Stimulated activated effector memory CD8-positive, alpha-beta T cell treated with anti-CD3 and anti-CD28 coated beads, Interleukin-12 subunit alpha, Interleukin-12 subunit beta, amount 100 ng/mL, for 72 hours (primary cell): Measurements from ENCODE around the gene MAN1C1.

Source experiments
- ATAC-seq: fragments of 150-1000 bp; cut with Tn5 transposase; 2 replicates; pipeline ENCODE4 v1.10.0; 2021
- DNase-seq, 2 donors: peaks; one replicate each; pipeline ENCODE4 v3.0.0; 2021 to 2022; ENCODE audit warnings: low spot score in 2 of 2
- H3K27ac Mint-ChIP-seq: one replicate; pipeline ENCODE4 v1.8.0; 2022; ENCODE audit warnings: mild to moderate bottlenecking, mixed read lengths
- H3K36me3 Mint-ChIP-seq: one replicate; pipeline ENCODE4 v1.8.0; 2022; ENCODE audit warnings: mild to moderate bottlenecking, mixed read lengths
- H3K4me1 Mint-ChIP-seq: one replicate; pipeline ENCODE4 v1.8.0; 2022; ENCODE audit warnings: mixed read lengths
- H3K4me3 Mint-ChIP-seq: one replicate; pipeline ENCODE4 v1.8.0; 2022; ENCODE audit warnings: mild to moderate bottlenecking, mixed read lengths
- H3K9me3 Mint-ChIP-seq: one replicate; pipeline ENCODE4 v1.8.0; 2022; ENCODE audit warnings: mixed read lengths

MAN1C1 gene

DNA sequence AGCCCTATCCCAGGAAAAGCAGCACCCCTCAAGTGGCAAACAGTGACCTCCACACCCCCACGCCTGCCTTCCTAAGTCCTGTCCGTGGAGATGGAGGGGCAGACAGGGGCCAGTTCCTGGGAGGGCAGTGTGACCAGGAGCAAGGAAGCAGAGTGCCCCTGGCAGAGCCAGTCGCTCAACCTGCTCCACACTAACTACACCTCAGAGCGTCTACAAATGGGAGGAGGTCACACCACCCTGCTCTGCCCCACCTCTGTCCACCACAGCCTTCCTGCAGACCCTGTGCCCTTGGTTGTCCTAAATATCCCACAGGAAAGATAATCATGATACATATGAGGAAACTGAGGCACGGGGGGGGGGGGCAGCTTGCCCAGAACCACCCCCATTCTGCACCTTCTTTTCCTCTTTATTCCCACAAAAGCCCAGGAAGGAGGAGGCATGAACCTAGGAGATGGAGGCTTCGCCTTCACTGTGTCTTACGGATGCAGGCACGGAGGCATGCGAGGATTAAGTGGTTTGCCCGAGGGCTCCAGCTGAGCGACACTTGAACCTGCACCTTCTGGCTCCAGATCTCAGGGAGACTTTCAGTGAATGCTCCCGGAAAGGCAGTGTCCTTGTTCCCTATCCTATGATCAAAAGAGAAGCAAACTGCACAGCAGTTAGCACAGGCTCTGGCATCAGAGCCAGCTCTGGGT lies 140.7 kb downstream of the MAN1C1 start:
- Mint-ChIP-seq H3K4me1 (peaks cover 8% of the 10 kb centered on the region), H3K36me3 (no peaks in the 10 kb centered on the region), H3K27ac (peak overlapping the region; percentile 48), H3K4me3 (no peak overlapping the region), H3K9me3 (no peaks in the 10 kb centered on the region)
- DNase-seq = no peak
- ATAC-seq = no peak

DNA sequence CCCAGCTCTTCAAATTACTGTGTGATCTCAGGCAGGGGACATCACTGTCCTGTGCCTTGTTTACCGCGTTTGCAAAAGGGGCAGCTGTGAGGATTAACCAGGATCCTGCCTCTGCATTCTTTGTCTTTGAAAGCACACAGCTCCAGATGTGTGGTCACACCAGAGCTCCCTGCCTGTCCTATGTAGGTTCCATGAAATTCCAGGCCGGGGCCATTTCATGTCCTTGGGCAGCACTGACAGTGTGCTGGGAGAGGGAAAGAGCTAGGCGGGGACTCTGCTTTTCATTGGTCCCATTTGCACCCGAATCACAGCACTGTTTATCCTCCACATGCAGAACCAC lies 141.2 kb downstream of the MAN1C1 start:
- no peaks in the 10 kb centered on the region for H3K9me3 Mint-ChIP-seq
- DNase-seq (no peak), ATAC-seq (no peak)
- H3K27ac Mint-ChIP-seq = peak overlapping the region; percentile 48
- peaks cover 8% of the 10 kb centered on the region for H3K4me1 Mint-ChIP-seq
- no peaks in the 10 kb centered on the region for H3K36me3 Mint-ChIP-seq
- no peak overlapping the region for H3K4me3 Mint-ChIP-seq

GRCh38 chr1:25758466-25759070 lies 142.0 kb downstream of the MAN1C1 start:
- Mint-ChIP-seq H3K4me3 (no peak overlapping the region), H3K27ac (no peak overlapping the region), H3K36me3 (no peaks in the 10 kb centered on the region), H3K9me3 (no peaks in the 10 kb centered on the region), H3K4me1 (peaks cover 8% of the 10 kb centered on the region)
- ATAC-seq (no peak), DNase-seq (no peak)

DNA sequence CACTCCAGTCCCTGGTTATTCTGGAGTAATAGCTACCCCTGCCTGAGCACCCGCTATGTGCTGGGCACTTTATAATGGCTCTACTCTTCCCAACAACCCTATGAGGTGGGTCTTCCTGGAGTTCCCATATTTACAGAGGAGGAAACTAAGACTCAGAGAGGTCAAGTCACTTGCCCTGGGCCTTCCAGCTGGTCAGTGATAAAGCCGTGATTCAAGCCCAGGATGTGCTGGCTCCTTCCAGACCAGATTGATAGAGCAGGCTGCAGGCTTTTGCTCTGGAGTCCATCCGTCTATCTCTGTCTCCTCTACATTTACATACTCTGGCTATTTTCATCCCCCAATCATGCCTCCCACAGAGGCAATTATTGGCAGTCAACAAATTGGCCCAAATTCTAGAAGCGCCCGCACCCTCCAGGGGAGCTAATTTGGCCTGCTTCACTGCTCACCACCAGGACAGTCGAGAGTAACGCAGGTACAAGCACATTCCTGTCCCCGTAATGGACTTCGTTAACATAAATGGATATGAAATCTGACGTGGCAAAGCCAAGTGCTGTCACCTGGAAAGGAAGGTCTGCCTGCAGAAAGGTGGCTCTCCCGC lies 143.6 kb downstream of the MAN1C1 start:
- ATAC-seq (no peak), DNase-seq (no peak)
- peaks cover 8% of the 10 kb centered on the region for H3K4me1 Mint-ChIP-seq
- H3K4me3 Mint-ChIP-seq = no peak overlapping the region
- H3K9me3 Mint-ChIP-seq = no peaks in the 10 kb centered on the region
- no peak overlapping the region for H3K27ac Mint-ChIP-seq
- no peaks in the 10 kb centered on the region for H3K36me3 Mint-ChIP-seq

DNA sequence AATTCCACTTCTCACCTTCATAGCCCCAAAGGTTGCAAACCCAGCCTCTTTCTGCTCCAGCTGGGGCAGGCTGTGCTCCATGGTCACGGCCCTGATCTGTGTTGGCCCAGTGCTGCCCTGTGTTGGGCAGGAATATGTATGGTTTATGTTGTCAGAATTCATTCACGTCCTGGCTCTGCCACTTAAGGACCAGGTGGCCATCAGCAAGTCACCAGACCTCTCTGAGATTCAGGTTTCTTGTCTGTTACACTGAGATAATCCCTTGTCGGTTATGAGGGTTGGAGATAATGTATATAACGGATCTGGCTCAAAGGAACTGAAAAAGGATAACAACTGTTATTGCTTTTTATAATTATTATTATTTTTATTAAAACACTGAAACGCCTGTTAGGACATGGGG lies 144.3 kb downstream of the MAN1C1 start:
- peaks cover 7% of the 10 kb centered on the region for H3K4me1 Mint-ChIP-seq
- ATAC-seq = no peak
- no peak overlapping the region for H3K27ac Mint-ChIP-seq
- H3K9me3 Mint-ChIP-seq = no peaks in the 10 kb centered on the region
- no peak overlapping the region for H3K4me3 Mint-ChIP-seq
- DNase-seq = no peak
- H3K36me3 Mint-ChIP-seq = no peaks in the 10 kb centered on the region

GRCh38 chr1:25763493-25763892 lies 146.9 kb downstream of the MAN1C1 start:
- Mint-ChIP-seq H3K36me3 (no peaks in the 10 kb centered on the region), H3K4me1 (peaks cover 3% of the 10 kb centered on the region), H3K9me3 (no peaks in the 10 kb centered on the region), H3K4me3 (no peak overlapping the region), H3K27ac (no peak overlapping the region)
- ATAC-seq (no peak), DNase-seq (no peak)

DNA sequence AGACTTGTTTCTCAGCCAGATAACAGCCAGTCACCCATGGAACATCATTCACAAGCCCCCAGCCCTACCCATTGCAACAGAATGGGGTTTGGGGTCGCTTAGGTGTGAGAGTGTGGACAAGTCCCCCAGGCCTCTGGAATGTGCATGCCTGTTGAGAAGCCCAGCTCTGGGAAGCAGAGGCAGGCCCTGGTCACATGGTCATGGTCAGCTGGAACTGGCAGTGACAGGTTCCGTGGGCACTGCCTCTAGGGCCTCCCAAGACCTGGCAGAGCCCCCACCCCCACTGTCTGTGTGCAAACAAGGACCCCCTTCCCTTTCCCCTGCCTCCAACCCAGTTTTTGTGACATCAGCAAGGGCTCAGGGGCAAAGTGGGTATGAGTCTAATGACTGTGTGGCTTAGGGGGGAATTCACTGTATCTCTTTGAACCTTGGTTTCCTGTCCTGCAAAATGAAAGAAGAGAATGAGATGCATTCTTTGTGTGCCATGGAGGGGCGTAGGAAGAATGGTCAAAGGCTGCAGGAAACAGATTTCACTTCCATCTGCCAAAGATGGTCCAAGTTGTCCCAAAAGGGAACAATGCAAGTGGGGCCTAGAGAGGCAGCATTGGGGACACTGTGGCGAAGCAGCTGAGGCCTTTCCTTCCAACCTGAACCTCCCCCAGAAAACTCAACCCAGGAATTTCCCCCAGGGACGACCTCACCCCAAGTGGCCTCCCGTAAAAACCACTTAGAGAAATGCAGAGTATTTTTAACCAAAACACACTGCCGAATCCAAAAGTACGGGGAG lies 148.7 kb downstream of the MAN1C1 start:
- H3K36me3 Mint-ChIP-seq = no peaks in the 10 kb centered on the region
- H3K9me3 Mint-ChIP-seq = no peaks in the 10 kb centered on the region

DNA sequence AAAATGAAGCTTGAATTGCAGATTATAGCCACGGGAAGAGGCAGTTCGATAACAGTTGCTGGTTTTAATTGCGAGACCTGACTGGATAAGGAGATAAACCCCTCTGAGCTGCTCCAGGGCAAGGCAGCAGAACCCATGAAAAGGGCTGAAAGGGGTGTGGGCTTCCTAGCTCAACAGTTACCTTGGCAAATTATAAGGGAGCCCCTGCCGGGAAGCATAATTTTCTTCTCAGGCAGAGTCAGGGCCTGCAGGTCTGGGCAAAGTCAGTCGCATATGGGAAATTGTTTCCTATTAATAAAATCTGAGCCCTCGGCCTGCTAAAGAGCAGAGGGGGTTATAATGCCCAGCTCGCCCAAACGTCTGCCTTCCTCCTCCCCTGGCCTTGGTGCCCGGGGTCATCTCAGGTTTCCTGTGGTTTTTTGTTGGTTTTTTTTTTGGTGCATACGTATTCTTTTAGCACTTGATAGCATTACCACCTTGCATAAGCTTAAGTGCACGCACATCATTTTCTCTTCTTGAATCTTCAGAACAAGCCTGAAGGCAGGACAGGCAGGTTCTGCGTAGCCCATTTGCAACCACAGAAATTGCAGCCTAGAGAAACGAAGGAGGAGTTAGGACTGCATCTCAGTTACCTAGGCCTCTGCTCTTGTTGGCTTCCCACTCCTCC lies 149.5 kb downstream of the MAN1C1 start:
- peaks cover 13% of the 10 kb centered on the region for H3K4me1 Mint-ChIP-seq
- ATAC-seq = no peak
- H3K4me3 Mint-ChIP-seq = no peak overlapping the region
- no peak overlapping the region for H3K27ac Mint-ChIP-seq
- DNase-seq = no peak
- H3K36me3 Mint-ChIP-seq = no peaks in the 10 kb centered on the region
- no peaks in the 10 kb centered on the region for H3K9me3 Mint-ChIP-seq

More for the DNA sequence above, 148.7 kb downstream of the MAN1C1 start:
- no peak for ATAC-seq
- H3K27ac Mint-ChIP-seq = no peak overlapping the region
- no peak overlapping the region for H3K4me3 Mint-ChIP-seq
- H3K4me1 Mint-ChIP-seq = peaks cover 13% of the 10 kb centered on the region
- DNase-seq = no peak

DNA sequence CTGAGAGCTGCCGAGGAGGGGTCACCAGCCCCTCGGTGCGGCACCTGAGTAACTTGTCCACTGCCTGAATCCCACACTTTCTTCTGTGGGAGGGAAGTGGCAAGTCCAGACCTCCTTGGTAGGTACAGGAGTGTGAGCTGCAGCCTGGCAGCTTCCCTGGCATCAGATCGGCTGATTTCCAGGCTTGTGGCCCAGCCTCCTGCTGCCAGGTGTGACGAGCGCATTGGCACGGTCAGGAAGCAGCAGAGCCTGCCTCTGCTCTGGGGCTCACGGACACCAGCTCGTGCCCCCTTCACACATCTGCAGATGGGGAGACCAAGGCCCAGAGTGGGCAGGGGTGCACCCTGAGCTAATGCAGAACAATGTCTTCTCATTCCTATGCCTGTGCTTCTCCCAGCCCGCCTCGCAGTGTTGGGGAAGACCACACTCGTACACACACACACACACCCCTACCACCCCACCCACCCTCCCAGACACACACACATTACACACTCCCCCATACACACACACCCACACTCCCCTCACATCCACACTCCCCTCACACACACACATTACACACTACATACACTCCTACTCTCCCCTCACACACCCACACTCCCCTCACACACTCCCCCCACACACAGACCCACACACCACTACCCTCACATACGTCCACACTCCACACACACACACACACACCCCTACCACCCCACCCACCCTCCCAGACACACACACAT lies 150.3 kb downstream of the MAN1C1 start:
- H3K4me1 Mint-ChIP-seq = peaks cover 13% of the 10 kb centered on the region
- peak overlapping the region; percentile 12 for H3K27ac Mint-ChIP-seq
- H3K36me3 Mint-ChIP-seq = no peaks in the 10 kb centered on the region
- ATAC-seq (no peak), DNase-seq (no peak)
- no peaks in the 10 kb centered on the region for H3K9me3 Mint-ChIP-seq
- no peak overlapping the region for H3K4me3 Mint-ChIP-seq

DNA sequence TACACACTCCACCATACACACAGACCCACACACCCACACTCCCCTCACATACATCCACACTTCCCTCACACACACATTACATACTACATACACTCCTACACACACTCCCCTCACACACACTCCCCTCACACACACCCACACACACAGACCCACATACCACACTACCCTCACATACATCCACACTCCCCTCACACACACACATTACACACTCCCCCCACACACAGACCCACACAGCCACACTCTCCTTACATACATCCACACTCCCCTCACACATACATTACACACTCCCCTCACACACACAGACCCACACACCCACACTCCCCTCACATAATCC lies 150.8 kb downstream of the MAN1C1 start:
- H3K36me3 Mint-ChIP-seq = no peaks in the 10 kb centered on the region
- ATAC-seq (no peak), DNase-seq (no peak)
- H3K9me3 Mint-ChIP-seq = no peaks in the 10 kb centered on the region
- H3K4me1 Mint-ChIP-seq = peaks cover 13% of the 10 kb centered on the region
- H3K27ac Mint-ChIP-seq = peak overlapping the region; percentile 12
- H3K4me3 Mint-ChIP-seq = no peak overlapping the region

DNA sequence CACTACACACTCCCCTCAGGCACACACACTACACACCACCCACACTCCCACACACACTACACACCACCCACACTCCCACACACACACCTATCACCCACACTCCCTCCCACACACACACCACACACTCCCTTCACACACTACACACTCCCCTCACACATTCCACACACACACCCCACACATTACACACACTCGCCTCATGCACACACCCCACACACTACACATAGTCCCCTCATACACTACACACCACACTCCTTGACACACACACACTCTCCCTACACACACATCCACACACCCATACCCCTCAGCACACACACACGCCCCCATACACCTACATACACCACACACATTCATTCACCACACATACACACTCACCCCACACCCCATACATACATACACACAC lies 152.4 kb downstream of the MAN1C1 start:
- Mint-ChIP-seq H3K36me3 (no peaks in the 10 kb centered on the region), H3K27ac (peak overlapping the region; percentile 0), H3K4me3 (no peak overlapping the region), H3K9me3 (no peaks in the 10 kb centered on the region), H3K4me1 (peaks cover 25% of the 10 kb centered on the region)
- DNase-seq (no peak), ATAC-seq (no peak)

GRCh38 chr1:25769625-25770383 lies 153.2 kb downstream of the MAN1C1 start:
- DNase-seq (no peak), ATAC-seq (no peak)
- Mint-ChIP-seq H3K9me3 (no peaks in the 10 kb centered on the region), H3K36me3 (no peaks in the 10 kb centered on the region), H3K27ac (no peak overlapping the region), H3K4me3 (no peak overlapping the region), H3K4me1 (peaks cover 33% of the 10 kb centered on the region)

DNA sequence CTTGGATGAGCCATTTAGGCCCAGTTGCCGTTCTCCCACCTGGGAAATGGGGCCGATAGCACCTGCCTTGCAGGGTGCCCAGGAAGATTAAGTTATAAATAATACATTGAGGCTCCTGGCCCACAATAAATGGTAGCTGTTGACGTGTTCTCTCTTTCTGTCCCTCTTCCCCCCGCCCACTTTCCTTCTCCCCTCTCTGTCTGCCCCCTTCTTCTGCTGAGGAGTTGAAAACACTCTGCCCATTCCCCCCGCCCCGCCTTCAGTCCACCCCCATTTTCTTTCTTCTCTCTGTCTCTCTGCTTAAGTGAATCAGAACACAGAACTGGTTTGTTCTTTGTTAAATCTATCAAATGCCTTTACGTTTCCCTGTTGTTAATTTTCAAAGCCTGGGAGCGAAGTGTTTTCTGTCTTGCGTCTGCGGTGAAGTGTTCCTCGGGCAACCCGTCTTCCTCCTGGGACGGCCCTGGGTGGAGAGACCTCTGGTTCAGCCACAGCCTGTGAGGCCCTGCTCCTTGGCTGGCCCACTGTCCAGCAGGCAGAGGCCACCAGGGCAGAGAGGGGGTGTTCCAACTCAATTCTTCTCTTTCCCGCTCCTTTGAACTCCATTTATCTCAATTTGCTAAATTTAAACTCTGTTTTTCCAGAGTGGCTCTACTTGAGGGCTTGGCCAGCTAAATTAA lies 154.1 kb downstream of the MAN1C1 start:
- DNase-seq (no peak), ATAC-seq (no peak)
- H3K4me3 Mint-ChIP-seq = no peak overlapping the region
- no peaks in the 10 kb centered on the region for H3K9me3 Mint-ChIP-seq
- peaks cover 3% of the 10 kb centered on the region for H3K36me3 Mint-ChIP-seq
- no peak overlapping the region for H3K27ac Mint-ChIP-seq
- H3K4me1 Mint-ChIP-seq = peaks cover 42% of the 10 kb centered on the region
